HepG2 (cell line): ENCODE results near the gene CA14. TPM values are rescaled to one million over a fixed set of nuclear protein-coding genes. Genes with fewer than 3 reads are reported as not detected.
A peak's percentile ranks its signal among the peaks of the same experiment; 100 is the strongest.

Experiments used
- AHDC1 ChIP-seq: sonication (generic); formaldehyde crosslinking; IDR thresholded peaks from 2 replicates; pipeline ENCODE4 v1.5.1; 2020; ENCODE audit warnings: mild to moderate bottlenecking, missing genetic modification reagents, borderline replicate concordance
- CCDC6 ChIP-seq: sonication (generic); formaldehyde crosslinking; IDR thresholded peaks from 2 replicates; pipeline ENCODE4 v1.8.1; 2022; ENCODE audit warnings: mild to moderate bottlenecking, missing genetic modification reagents, moderate library complexity
- EP300 ChIP-seq, 3 experiments: sonication (generic) in 1 of 3; formaldehyde crosslinking in 1 of 3; IDR thresholded peaks; 2 replicates each; pipeline versions ENCODE4 v1.5.1 to v1.6.1; 2011 to 2020; ENCODE audit warnings: low read depth in 2 of 3, low read length in 2 of 3, borderline replicate concordance in 1 of 3, improper control_type of control experiment in 1 of 3, mild to moderate bottlenecking in 1 of 3, missing genetic modification reagents in 1 of 3, moderate library complexity in 1 of 3
- MEIS1 ChIP-seq: sonication (generic); formaldehyde crosslinking; IDR thresholded peaks from 2 replicates; pipeline ENCODE4 v1.9.0; 2021; ENCODE audit warnings: mild to moderate bottlenecking, missing genetic modification reagents, moderate library complexity, borderline replicate concordance
- PHF8 ChIP-seq: sonication (generic); formaldehyde crosslinking; IDR thresholded peaks from 2 replicates; pipeline ENCODE4 v1.5.0; 2020; ENCODE audit warnings: missing genetic modification reagents
- SCMH1 ChIP-seq: sonication (generic); formaldehyde crosslinking; IDR thresholded peaks from 2 replicates; pipeline ENCODE4 v1.9.0; 2021; ENCODE audit warnings: missing genetic modification reagents, mild to moderate bottlenecking, borderline replicate concordance
- SNAPC4 ChIP-seq: sonication (generic); formaldehyde crosslinking; IDR thresholded peaks from 2 replicates; pipeline ENCODE4 v1.4.0; 2020; ENCODE audit warnings: mild to moderate bottlenecking, missing genetic modification reagents
- TBX3 ChIP-seq: fragments of 450-650 bp; IDR thresholded peaks from 2 replicates; pipeline ENCODE4 v1.6.1; 2017; ENCODE audit warnings: antibody characterized with exemption, mild to moderate bottlenecking, inconsistent platforms, borderline replicate concordance
- ZNF607 ChIP-seq: sonication (generic); formaldehyde crosslinking; IDR thresholded peaks from 2 replicates; pipeline ENCODE4 v1.5.1; 2020; ENCODE audit warnings: missing genetic modification reagents, mild to moderate bottlenecking, borderline replicate concordance
- polyA plus RNA-seq, 8 experiments: library from polyadenylated mRNA; depleted of rRNA in 3 of 8; stranded (reverse) in 7 of 8; unstranded in 1 of 8; fragments of >200 nt; fragmentation: Illumina TruSeq in 4 of 8; extraction: Trizol in 4 of 8; gene quantifications; 2 replicates each; pipeline versions ENCODE4 v1.2.1 to v1.2.3, GENCODE V29; 2011 to 2016; ENCODE audit warnings: low read depth in 4 of 8, missing spikeins in 1 of 8, mixed read lengths in 1 of 8; ENCODE audit not compliant: insufficient read depth in 1 of 8
- total RNA-seq, 5 experiments: library from RNA; depleted of rRNA; stranded (reverse); fragments of >200 nt; fragmentation: Illumina TruSeq; extraction: Trizol; gene quantifications; 2 replicates each; pipeline ENCODE4 v1.2.3, GENCODE V29; 2016; ENCODE audit warnings: low read depth in 1 of 5
- TF ChIP-seq, protein P1 (sequence below): sonication (generic); formaldehyde crosslinking; IDR thresholded peaks from 2 replicates; pipeline ENCODE4 v1.4.0; 2020; ENCODE audit warnings: missing genetic modification reagents
- TF ChIP-seq, protein P2 (sequence below): sonication (generic); formaldehyde crosslinking; conservative IDR thresholded peaks from 2 replicates; pipeline ENCODE4 v1.8.0; 2022; ENCODE audit warnings: missing genetic modification reagents

Gene CA14
- total and polyA plus RNA-seq, 2 of the 13 experiments (the other 11 are each of a cell fraction or from before 2014, with no cell fraction given): 2.4 to 8.5 TPM

- 0 out of 2 replicates have a peak, but pooled peaks have one; percentile 35 for TF ChIP-seq SNAPC4 (CRISPR knock-in tag)
- TF ChIP-seq, protein P1, sequence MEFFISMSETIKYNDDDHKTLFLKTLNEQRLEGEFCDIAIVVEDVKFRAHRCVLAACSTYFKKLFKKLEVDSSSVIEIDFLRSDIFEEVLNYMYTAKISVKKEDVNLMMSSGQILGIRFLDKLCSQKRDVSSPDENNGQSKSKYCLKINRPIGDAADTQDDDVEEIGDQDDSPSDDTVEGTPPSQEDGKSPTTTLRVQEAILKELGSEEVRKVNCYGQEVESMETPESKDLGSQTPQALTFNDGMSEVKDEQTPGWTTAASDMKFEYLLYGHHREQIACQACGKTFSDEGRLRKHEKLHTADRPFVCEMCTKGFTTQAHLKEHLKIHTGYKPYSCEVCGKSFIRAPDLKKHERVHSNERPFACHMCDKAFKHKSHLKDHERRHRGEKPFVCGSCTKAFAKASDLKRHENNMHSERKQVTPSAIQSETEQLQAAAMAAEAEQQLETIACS (CRISPR knock-in tag): no peak
- TF ChIP-seq, protein P2, sequence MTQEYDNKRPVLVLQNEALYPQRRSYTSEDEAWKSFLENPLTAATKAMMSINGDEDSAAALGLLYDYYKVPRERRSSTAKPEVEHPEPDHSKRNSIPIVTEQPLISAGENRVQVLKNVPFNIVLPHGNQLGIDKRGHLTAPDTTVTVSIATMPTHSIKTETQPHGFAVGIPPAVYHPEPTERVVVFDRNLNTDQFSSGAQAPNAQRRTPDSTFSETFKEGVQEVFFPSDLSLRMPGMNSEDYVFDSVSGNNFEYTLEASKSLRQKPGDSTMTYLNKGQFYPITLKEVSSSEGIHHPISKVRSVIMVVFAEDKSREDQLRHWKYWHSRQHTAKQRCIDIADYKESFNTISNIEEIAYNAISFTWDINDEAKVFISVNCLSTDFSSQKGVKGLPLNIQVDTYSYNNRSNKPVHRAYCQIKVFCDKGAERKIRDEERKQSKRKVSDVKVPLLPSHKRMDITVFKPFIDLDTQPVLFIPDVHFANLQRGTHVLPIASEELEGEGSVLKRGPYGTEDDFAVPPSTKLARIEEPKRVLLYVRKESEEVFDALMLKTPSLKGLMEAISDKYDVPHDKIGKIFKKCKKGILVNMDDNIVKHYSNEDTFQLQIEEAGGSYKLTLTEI (CRISPR knock-in tag): no peak
- TF ChIP-seq PHF8 (CRISPR knock-in tag): no peak
- TF ChIP-seq EP300 (IDR thresholded peaks at IDR 0.05; ENCODE audit: low read depth in 2 of 2, low read length in 2 of 2): peak in 1 of 2 experiments; percentile 26; a peak in 1 of 4 replicates
- TF ChIP-seq EP300 (CRISPR knock-in tag; IDR thresholded peaks at IDR 0.05; ENCODE audit: borderline replicate concordance): no peak
- TF ChIP-seq CCDC6 (CRISPR knock-in tag): no peak
- no peak for TF ChIP-seq ZNF607 (CRISPR knock-in tag)
- TF ChIP-seq AHDC1: no peak
- TF ChIP-seq SCMH1 (CRISPR knock-in tag): no peak
- no peak for TF ChIP-seq TBX3
- no peak for TF ChIP-seq MEIS1 (CRISPR knock-in tag)
Observed at GRCh38 chr1:150259758-150260669, 2.4 kb downstream of the CA14 start (continued).
